ENCODE results near the gene SPARCL1. TPM values are rescaled to one million over a fixed set of nuclear protein-coding genes. Genes with fewer than 3 reads are reported as not detected.
A peak's percentile ranks its signal among the peaks of the same experiment; 100 is the strongest.

Gene SPARCL1
- total RNA-seq, 2 experiments from 2014 or later = not detected

- Histone ChIP-seq H3K4me1 (ENCODE audit: insufficient read depth, low read length) (no peaks in the 10 kb centered on the region), H3K36me3 (ENCODE audit: insufficient read depth, low read length) (no peaks in the 10 kb centered on the region), H3K27ac (ENCODE audit: low read depth in 1 of 2, low read length in 2 of 2) (no peak overlapping the region), H3K9me3 (ENCODE audit: control insufficient read depth in 1 of 2, insufficient read depth in 1 of 2, low read length in 2 of 2) (no peaks in the 10 kb centered on the region), H3K27me3 (ENCODE audit: control insufficient read depth in 1 of 2, insufficient read depth in 2 of 2, low read length in 2 of 2) (no peaks in the 10 kb centered on the region), H3K4me3 (ENCODE audit: low read length) (no peak overlapping the region)
- Mint-ChIP-seq H3K4me3 (no peak overlapping the region), H3K27me3 (no peaks in the 10 kb centered on the region), H3K4me1 (ENCODE audit: low read depth) (no peaks in the 10 kb centered on the region), H3K27ac (no peak overlapping the region), H3K9me3 (no peaks in the 10 kb centered on the region), H3K36me3 (ENCODE audit: low read depth) (no peaks in the 10 kb centered on the region)
- POLR2A ChIA-PET = no interaction called here
- ATAC-seq (ENCODE audit: poor library complexity) (peak; percentile 52), DNase-seq (peak in 3 of 14 experiments; percentile 64 to 69 (median 68))
- intact Hi-C loops (cut with DNase I, micrococcal nuclease) = loop anchor here (1.0 to 5.0 kb wide), 6 partner anchors 109 to 316 kb away; no protein-coding TSS in a partner anchor
- CTCF ChIA-PET = interaction anchor here (0.8 to 7.2 kb wide), 4 partner anchors 35 to 316 kb away, joined by 3 to 44 read pairs (median 6); no protein-coding TSS in a partner anchor
- TF ChIP-seq CTCF (IDR thresholded peaks at IDR 0.05) = peak; percentile 84
These were observed 63.3 kb downstream of the SPARCL1 start for GRCh38 chr4:87465739-87466366.

GRCh38 chr4:87462102-87462501, 67.1 kb downstream of the SPARCL1 start:
- Mint-ChIP-seq H3K9me3 (no peaks in the 10 kb centered on the region), H3K4me3 (no peak overlapping the region), H3K27ac (no peak overlapping the region), H3K36me3 (ENCODE audit: low read depth) (peaks cover 33% of the 10 kb centered on the region), H3K4me1 (ENCODE audit: low read depth) (no peaks in the 10 kb centered on the region), H3K27me3 (no peaks in the 10 kb centered on the region)
- Histone ChIP-seq H3K4me1 (ENCODE audit: insufficient read depth, low read length) (no peaks in the 10 kb centered on the region), H3K4me3 (ENCODE audit: low read length) (no peak overlapping the region), H3K9me3 (ENCODE audit: control insufficient read depth in 1 of 2, insufficient read depth in 1 of 2, low read length in 2 of 2) (no peaks in the 10 kb centered on the region), H3K36me3 (ENCODE audit: insufficient read depth, low read length) (peaks cover 19% of the 10 kb centered on the region), H3K27me3 (ENCODE audit: control insufficient read depth in 1 of 2, insufficient read depth in 2 of 2, low read length in 2 of 2) (no peaks in the 10 kb centered on the region), H3K27ac (ENCODE audit: low read depth in 1 of 2, low read length in 2 of 2) (no peak overlapping the region)
- DNase-seq (no peak), ATAC-seq (ENCODE audit: poor library complexity) (no peak)
- ChIA-PET POLR2A (no interaction called here), CTCF (no interaction called here)
- no peak for TF ChIP-seq CTCF (IDR thresholded peaks at IDR 0.05)
- intact Hi-C loops (cut with DNase I, micrococcal nuclease) = no loop called here

- H3K36me3 Mint-ChIP-seq (ENCODE audit: low read depth) = peaks cover 37% of the 10 kb centered on the region
- no peak for DNase-seq
- intact Hi-C loops (cut with DNase I, micrococcal nuclease) = no loop called here
- no peaks in the 10 kb centered on the region for H3K27me3 Mint-ChIP-seq
- H3K4me3 ChIP-seq (ENCODE audit: low read length) = no peak overlapping the region
- H3K9me3 Mint-ChIP-seq = no peaks in the 10 kb centered on the region
- H3K9me3 ChIP-seq (ENCODE audit: control insufficient read depth in 1 of 2, insufficient read depth in 1 of 2, low read length in 2 of 2) = no peaks in the 10 kb centered on the region
- no peak for TF ChIP-seq CTCF (IDR thresholded peaks at IDR 0.05)
- no peaks in the 10 kb centered on the region for H3K4me1 ChIP-seq (ENCODE audit: insufficient read depth, low read length)
- ChIA-PET CTCF (interaction anchor here (0.8 kb wide), 1 partner anchor 85 kb away, joined by 4 read pairs; no protein-coding TSS in a partner anchor), POLR2A (no interaction called here)
- H3K27ac Mint-ChIP-seq = no peak overlapping the region
- H3K4me3 Mint-ChIP-seq = no peak overlapping the region
- H3K4me1 Mint-ChIP-seq (ENCODE audit: low read depth) = no peaks in the 10 kb centered on the region
- ATAC-seq (ENCODE audit: poor library complexity) = no peak
- no peaks in the 10 kb centered on the region for H3K27me3 ChIP-seq (ENCODE audit: control insufficient read depth in 1 of 2, insufficient read depth in 2 of 2, low read length in 2 of 2)
- H3K27ac ChIP-seq (ENCODE audit: low read depth in 1 of 2, low read length in 2 of 2) = no peak overlapping the region
- peaks cover 19% of the 10 kb centered on the region for H3K36me3 ChIP-seq (ENCODE audit: insufficient read depth, low read length)
These were observed 67.9 kb downstream of the SPARCL1 start for GRCh38 chr4:87461281-87461700.
